Measurements from ENCODE around the gene FUOM.
A peak's percentile ranks its signal among the peaks of the same experiment; 100 is the strongest.
"Not testable (repeated sequence)": the region's sequence is repeated elsewhere in the genome, so short reads cannot be mapped to it uniquely, and the experiment has no call there.

FUOM gene

DNA sequence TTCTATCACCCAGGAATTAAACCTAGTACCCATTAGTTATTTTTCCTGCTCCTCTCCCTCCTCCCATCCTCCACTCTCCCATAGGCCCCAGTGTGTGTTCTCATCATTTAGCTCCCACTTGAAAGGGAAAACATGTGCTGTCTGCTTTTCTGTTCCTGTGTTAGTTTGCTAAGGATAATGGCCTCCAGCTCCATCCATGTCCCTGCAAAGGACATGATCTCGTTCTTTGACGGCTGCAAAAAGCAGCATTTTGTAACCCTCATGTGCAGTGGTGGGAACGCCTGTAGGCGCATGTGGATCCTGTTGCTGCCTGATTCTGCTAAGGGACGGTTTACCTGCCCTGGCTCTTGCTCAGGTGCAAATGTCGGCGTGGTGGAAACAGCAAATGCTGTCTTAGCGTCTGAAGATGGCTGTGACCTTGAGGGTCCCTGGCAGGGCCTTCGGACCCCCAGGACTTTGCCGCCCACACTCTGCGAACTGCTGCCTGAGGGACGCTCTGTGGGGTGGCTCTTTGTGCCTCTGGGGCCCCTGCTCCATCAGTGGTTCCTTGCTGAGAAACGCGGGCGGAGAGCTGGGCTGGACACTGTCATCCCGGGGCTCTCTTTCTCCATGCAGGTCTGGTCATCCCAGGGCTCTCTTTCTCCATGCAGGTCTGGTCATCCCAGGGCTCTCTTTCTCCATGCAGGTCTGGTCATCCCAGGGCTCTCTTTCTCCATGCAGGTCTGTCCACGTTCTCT, 30.6 kb upstream of the FUOM start:
- DNase-seq (ENCODE audit: low spot score), result no peak

GRCh38 chr10:133386951-133387350, 29.1 kb upstream of the FUOM start:
- not testable (repeated sequence) for DNase-seq (ENCODE audit: low spot score)

GRCh38 chr10:133385214-133385613, 27.4 kb upstream of the FUOM start:
- DNase-seq (ENCODE audit: low spot score), result no peak

- no peak for DNase-seq (ENCODE audit: low spot score)
These were observed 26.3 kb upstream of the FUOM start for GRCh38 chr10:133384071-133384470.

DNA sequence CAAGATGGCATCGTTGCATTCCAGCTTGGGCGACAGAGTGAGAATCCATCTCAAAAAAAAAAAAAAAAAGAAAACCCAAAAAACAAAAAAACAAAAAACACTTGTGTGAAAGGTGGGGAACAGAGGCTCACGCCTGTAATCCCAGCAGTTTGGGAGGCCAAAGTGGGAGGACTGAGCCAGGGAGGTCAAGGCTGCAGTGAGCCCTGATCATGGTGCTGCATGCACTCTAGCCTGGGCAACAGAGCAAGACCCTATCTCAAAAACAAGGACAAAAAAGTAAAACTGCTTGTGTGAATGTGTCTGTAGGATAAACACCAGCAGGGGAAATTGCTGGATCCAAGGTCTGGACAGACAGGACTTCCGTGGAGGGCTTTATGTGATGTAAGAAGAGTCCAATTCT, 25.7 kb upstream of the FUOM start:
- no peak for DNase-seq (ENCODE audit: low spot score)

GRCh38 chr10:133381036-133381435, 23.2 kb upstream of the FUOM start:
- DNase-seq (ENCODE audit: low spot score), result no peak

- no peak for DNase-seq (ENCODE audit: low spot score)
These were observed 22.2 kb upstream of the FUOM start for GRCh38 chr10:133379801-133380666.

GRCh38 chr10:133379152-133379800, 21.5 kb upstream of the FUOM start, which contains the start of gene PAOX:
TSS of gene PAOX (plus strand) at chr10:133379262. CDS start at chr10:133379317, 55 bp downstream.
- DNase-seq (ENCODE audit: low spot score), result peak; percentile 22

- DNase-seq (ENCODE audit: low spot score), result no peak
These were observed 20.7 kb upstream of the FUOM start for GRCh38 chr10:133378251-133379096.

DNA sequence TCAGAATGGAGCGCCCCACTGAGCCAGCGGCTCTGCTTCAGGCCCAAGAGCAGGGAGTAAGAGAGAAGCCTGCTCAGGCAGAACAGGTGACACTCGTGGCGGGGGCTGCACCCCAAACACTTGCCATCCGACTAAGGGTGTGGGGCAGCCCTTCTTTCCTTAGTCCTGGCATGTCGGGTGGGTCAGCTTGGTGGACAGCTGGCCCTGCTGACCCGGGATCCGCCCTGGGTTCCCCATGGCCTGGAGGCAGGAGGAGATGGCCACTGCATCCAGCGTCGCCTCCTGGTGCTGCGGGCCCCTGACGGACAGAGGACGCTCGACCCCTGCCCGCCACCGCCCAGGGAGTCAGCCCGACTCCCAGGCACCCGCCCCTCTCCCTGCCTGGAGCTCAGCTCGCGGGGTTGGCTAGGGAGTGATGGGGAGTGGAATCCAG, 20.0 kb upstream of the FUOM start:
- no peak for DNase-seq (ENCODE audit: low spot score)

- no peak for DNase-seq (ENCODE audit: low spot score)
These were observed 19.4 kb upstream of the FUOM start for GRCh38 chr10:133377025-133377817.

DNA sequence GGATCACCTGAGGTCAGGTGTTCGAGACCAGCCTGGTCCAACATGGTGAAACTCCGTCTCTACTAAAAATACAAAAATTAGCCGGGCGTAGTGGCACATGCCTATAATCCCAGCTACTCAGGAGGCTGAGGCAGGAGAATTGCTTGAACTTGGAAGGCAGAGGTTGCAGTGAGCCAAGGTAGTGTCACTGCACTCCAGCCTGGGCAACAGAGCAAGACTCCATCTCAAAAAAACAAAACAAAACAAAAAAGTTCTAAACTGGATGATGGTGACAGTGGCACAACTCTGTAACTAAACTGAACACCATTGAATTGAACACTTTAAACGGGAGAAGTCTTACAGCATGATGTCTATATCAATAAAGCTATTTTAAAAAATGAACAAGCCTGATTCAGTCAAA, 18.4 kb upstream of the FUOM start:
- not testable (repeated sequence) for DNase-seq (ENCODE audit: low spot score)

- no peak for DNase-seq (ENCODE audit: low spot score)
These were observed 17.7 kb upstream of the FUOM start for GRCh38 chr10:133375357-133376115.

- DNase-seq (ENCODE audit: low spot score), result peak; percentile 91
These were observed 15.6 kb upstream of the FUOM start, which contains the start of gene ECHS1 for GRCh38 chr10:133373174-133374090. TSS of gene ECHS1 (minus strand) at chr10:133373354. CDS start at chr10:133373333, 21 bp downstream.

DNA sequence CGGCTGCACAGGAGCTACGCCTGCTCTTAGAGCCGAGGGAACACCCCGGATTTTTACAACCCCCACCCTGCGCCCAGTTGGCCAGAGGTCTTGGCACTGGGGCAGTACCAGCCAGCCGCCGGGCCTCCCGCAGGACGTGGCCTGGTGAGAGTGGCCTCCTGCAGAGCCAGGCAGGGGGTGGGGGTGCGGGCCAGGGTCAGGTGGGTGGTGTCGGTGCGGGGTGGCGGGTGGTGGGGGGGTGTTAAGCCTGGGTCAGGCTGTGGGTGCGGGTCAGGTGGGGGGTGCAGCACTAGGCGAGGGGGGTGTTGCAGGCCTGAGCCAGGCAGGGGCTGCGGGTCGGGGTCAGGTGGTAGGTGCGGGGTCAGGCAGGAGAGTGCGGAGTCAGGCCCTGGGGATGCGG, 14.7 kb upstream of the FUOM start:
- DNase-seq (ENCODE audit: low spot score), result no peak

DNA sequence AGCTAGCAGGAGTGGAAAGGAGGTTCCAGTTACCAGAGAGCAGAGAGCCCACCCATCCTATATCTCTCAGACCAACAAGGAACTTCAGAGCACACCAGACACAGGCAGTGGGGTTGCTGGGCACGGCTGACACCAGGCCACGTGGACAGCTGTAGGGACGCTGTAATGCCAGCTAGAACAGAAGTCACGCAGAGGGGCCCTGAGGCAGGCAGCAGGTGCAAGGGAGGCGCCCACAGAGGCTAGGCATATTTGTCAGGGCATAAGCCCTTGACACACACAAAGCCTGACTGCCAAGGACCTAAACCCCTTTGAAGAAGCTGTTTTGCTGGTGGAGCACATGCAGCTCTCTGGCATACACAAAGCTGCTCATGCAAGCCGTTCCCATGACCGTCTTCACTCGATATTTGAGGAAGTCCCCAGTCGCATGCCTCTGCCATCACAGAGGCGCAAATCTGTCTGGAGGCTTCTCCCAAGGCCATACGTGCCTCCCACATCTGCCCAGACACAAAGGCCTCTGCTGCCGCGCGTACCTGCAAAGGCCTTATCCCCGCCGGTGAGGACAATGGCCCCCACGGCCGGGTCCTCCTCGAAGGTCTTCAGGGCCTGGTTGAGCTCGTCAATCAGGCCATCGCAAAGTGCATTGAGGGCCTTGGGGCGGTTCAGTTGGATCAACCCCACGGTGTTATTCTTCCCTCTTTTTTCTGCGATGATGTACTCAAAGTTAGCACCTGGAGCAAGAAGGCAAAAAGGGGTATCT, 12.4 kb upstream of the FUOM start:
- DNase-seq (ENCODE audit: low spot score), result no peak

GRCh38 chr10:133368153-133368552, 10.3 kb upstream of the FUOM start:
- no peak for DNase-seq (ENCODE audit: low spot score)

DNA sequence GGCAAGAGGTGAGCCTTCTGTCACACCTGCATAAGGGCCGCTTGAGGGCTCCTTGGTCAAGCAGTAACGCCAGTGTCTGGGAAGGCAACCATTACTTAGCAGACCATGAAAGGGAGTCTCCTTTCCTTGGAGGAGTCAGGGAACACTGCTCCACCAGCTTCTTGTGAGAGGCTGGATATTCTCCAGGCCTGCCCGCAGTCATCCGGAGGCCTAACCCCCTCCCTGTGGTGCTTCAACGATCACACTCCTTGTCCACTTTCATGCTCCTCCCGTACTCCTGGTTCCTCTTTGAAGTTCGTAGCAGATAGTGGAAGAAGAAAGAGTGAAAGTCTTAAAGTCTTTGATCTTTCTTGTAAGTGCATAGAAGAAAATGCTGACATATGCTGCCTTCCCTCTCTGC, 9.6 kb upstream of the FUOM start:
- DNase-seq (ENCODE audit: low spot score), result not testable (repeated sequence)

Measured in COLO829 (cell line).